ENCODE results near the gene ADCY3.
"Not testable (repeated sequence)": the region's sequence is repeated elsewhere in the genome, so short reads cannot be mapped to it uniquely, and the experiment has no call there.

ADCY3 gene

GRCh38 chr2:24816404-24816803 is 103.6 kb downstream of the ADCY3 start:
- Histone ChIP-seq H3K4me1 (ENCODE audit: insufficient read depth, low read length) (peaks cover 7% of the 10 kb centered on the region; the same call in 1 of the 2 replicates), H3K9ac (ENCODE audit: low read depth, low read length) (no peak overlapping the region), H3K36me3 (ENCODE audit: insufficient read depth, low read length) (peaks cover 44% of the 10 kb centered on the region), H3K9me3 (ENCODE audit: control insufficient read depth, insufficient read depth, low read length) (no peaks in the 10 kb centered on the region)

- H3K9ac ChIP-seq (ENCODE audit: low read depth, low read length) = no peak overlapping the region
- peaks cover 33% of the 10 kb centered on the region for H3K36me3 ChIP-seq (ENCODE audit: insufficient read depth, low read length)
- H3K9me3 ChIP-seq (ENCODE audit: control insufficient read depth, insufficient read depth, low read length) = no peaks in the 10 kb centered on the region
- no peaks in the 10 kb centered on the region; the same call in 1 of the 2 replicates for H3K4me1 ChIP-seq (ENCODE audit: insufficient read depth, low read length)
Observed at GRCh38 chr2:24815171-24815570, 104.9 kb downstream of the ADCY3 start.

DNA sequence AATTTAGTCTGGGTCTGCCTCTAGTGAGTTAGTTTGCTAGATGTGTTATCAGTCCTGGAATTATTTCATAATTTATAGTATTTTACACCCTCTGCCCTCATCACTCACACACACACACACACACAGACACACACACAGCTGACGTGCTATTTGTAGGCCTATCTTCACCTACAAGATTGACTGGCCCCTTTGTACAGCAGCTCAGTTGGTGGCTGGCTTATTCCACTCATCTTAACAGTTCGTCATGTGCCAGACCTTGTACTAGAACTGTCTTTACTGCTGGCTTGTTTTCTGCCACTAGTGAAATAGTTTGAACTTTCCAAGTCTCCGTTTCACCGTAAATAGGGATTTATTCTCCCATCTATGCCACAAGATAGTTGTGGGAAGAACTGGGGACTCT is 105.5 kb downstream of the ADCY3 start:
- peaks cover 29% of the 10 kb centered on the region for H3K36me3 ChIP-seq (ENCODE audit: insufficient read depth, low read length)
- no peaks in the 10 kb centered on the region for H3K9me3 ChIP-seq (ENCODE audit: control insufficient read depth, insufficient read depth, low read length)
- no peak overlapping the region for H3K9ac ChIP-seq (ENCODE audit: low read depth, low read length)
- no peaks in the 10 kb centered on the region; the same call in 1 of the 2 replicates for H3K4me1 ChIP-seq (ENCODE audit: insufficient read depth, low read length)

GRCh38 chr2:24813691-24814137 is 106.3 kb downstream of the ADCY3 start:
- Histone ChIP-seq H3K9me3 (ENCODE audit: control insufficient read depth, insufficient read depth, low read length) (no peaks in the 10 kb centered on the region), H3K4me1 (ENCODE audit: insufficient read depth, low read length) (no peaks in the 10 kb centered on the region; the same call in 1 of the 2 replicates), H3K36me3 (ENCODE audit: insufficient read depth, low read length) (peaks cover 24% of the 10 kb centered on the region), H3K9ac (ENCODE audit: low read depth, low read length) (no peak overlapping the region)

GRCh38 chr2:24809316-24810007 is 110.6 kb downstream of the ADCY3 start:
- H3K9ac ChIP-seq (ENCODE audit: low read depth, low read length) = no peak overlapping the region
- H3K4me1 ChIP-seq (ENCODE audit: insufficient read depth, low read length) = no peaks in the 10 kb centered on the region
- peaks cover 10% of the 10 kb centered on the region for H3K36me3 ChIP-seq (ENCODE audit: insufficient read depth, low read length)
- peaks cover 7% of the 10 kb centered on the region for H3K9me3 ChIP-seq (ENCODE audit: control insufficient read depth, insufficient read depth, low read length)

DNA sequence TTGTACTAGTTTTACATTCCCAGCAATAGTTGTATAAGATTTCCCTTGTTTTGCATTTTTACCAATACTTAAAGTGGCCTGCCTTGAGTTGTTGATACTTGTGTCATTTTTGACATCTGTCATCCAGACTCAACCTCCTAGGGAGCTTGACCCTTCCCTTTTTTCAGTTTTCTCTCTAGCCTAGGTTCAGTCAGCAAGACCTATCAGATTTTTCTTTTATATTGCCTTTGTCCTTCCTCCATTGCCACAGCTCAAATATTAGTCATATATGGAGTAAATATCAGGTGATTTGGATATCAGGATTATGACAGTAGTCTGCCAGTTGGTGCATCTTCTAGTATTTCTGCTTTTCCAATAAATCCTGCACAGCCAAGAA is 113.4 kb downstream of the ADCY3 start:
- Histone ChIP-seq H3K9me3 (ENCODE audit: control insufficient read depth, insufficient read depth, low read length) (peaks cover 7% of the 10 kb centered on the region), H3K36me3 (ENCODE audit: insufficient read depth, low read length) (peaks cover 10% of the 10 kb centered on the region), H3K9ac (ENCODE audit: low read depth, low read length) (no peak overlapping the region), H3K4me1 (ENCODE audit: insufficient read depth, low read length) (no peaks in the 10 kb centered on the region)

DNA sequence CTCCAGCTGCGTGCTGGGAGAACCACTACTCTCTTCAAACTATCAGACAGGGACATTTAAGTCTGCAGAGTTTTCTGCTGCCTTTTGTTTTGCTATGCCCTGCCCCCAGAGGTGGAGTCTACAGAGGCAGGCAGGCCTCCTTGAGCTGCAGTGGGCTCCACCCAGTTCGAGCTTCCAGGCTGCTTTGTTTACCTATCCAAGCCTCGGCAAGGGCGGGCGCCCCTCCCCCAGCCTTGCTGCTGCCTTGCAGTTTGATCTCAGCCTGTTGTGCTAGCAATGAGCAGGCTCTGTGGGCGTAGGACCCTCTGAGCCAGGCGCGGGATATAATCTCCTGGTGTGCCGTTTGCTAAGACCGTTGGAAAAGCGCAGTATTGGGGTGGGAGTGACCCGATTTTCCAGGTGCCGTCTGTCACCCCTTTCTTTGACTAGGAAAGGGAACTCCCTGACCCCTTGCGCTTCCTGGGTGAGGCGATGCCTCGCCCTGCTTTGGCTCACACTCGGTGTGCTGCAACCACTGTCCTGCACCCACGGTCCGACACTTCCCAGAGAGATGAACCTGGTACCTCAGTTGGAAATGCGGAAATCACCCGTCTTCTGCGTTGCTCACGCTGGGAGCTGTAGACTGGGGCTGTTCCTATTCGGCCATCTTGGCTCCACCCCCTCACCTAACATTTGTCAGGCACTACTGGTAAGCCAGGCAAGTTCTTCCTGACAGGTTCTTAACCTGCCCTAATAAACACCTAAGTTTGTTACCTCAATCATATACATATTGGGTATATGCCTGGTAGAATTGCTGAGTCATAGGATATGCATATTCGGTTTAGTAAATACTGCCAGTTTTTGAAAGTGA is 114.0 kb downstream of the ADCY3 start:
- not testable (repeated sequence) for H3K9me3 ChIP-seq (ENCODE audit: control insufficient read depth, insufficient read depth, low read length); H3K9ac ChIP-seq (ENCODE audit: low read depth, low read length); H3K4me1 ChIP-seq (ENCODE audit: insufficient read depth, low read length)
- peaks cover 10% of the 10 kb centered on the region for H3K36me3 ChIP-seq (ENCODE audit: insufficient read depth, low read length)

DNA sequence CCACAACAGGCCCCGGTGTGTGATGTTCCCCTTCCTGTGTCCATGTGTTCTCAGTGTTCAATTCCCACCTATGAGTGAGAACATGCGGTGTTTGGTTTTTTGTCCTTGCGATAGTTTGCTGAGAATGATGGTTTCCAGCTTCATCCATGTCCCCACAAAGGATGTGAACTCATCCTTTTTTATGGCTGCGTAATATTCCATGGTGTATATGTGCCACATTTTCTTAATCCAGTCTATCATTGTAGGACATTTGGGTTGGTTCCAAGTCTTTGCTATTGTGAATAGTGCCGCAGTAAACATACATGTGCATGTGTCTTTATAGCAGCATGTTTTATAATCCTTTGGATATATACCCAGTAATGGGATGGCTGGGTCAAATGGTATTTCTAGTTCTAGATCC is 119.5 kb downstream of the ADCY3 start:
- peaks cover 26% of the 10 kb centered on the region for H3K36me3 ChIP-seq (ENCODE audit: insufficient read depth, low read length)
- not testable (repeated sequence) for H3K9ac ChIP-seq (ENCODE audit: low read depth, low read length); H3K4me1 ChIP-seq (ENCODE audit: insufficient read depth, low read length); H3K9me3 ChIP-seq (ENCODE audit: control insufficient read depth, insufficient read depth, low read length)

DNA sequence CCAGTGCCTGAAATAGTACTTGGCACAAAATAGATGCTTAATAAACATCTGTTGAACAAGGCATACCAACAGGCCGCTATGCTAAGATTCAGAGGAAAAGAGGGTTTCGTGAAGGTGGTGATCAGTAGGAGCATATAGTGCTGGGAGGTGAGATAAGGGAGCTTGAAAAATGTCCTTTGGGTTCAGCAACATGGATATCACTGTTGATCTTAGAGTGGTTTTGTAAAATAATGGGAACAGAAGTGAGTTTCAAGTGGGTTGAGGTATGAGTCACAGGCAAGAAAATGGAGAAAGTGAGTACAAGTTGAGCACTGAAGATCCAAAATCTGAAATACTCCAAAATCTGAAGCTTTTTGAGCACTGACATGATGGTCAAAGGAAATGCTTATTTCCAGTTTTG is 122.4 kb downstream of the ADCY3 start:
- no peaks in the 10 kb centered on the region; the same call in 1 of the 2 replicates for H3K9me3 ChIP-seq (ENCODE audit: control insufficient read depth, insufficient read depth, low read length)
- no peak overlapping the region for H3K9ac ChIP-seq (ENCODE audit: low read depth, low read length)
- H3K36me3 ChIP-seq (ENCODE audit: insufficient read depth, low read length) = peaks cover 25% of the 10 kb centered on the region
- H3K4me1 ChIP-seq (ENCODE audit: insufficient read depth, low read length) = no peaks in the 10 kb centered on the region; the same call in 1 of the 2 replicates

DNA sequence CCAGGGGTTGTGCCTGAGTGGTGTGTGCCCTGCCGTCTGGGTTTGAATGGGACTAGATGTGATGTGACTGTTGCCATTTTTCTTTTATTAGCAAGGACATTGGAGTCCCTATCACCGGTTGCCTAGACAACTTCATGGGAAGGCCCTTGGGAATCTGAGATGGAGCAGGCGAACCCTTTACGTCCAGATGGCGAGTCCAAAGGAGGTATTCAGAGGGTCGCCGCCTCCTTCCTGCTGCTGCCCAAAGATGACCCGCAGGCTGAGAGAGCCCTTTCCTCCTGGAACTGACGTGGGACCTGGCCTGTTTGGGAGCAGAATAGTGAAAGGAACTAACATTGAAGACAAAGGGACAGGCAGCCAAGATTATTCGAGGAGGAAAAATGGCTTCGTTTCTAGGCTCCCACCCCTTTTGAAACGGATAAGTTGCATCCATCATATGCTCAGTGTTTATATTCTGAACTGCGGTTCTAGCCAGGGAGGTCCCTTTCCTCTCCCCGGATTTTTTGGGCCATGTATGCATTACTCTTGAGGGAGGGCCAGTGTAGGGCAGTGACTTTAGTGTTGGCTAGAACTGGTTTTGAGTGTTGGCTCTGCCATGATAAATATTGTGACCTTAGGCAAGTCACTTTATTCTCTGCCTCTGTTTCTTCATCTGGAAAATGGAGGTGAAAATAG is 126.1 kb downstream of the ADCY3 start:
- H3K9me3 ChIP-seq (ENCODE audit: control insufficient read depth, insufficient read depth, low read length) = no peaks in the 10 kb centered on the region
- H3K4me1 ChIP-seq (ENCODE audit: insufficient read depth, low read length) = peaks cover 17% of the 10 kb centered on the region
- H3K9ac ChIP-seq (ENCODE audit: low read depth, low read length) = peak overlapping the region; percentile 82
- peaks cover 17% of the 10 kb centered on the region for H3K36me3 ChIP-seq (ENCODE audit: insufficient read depth, low read length)

- no peaks in the 10 kb centered on the region for H3K9me3 ChIP-seq (ENCODE audit: control insufficient read depth, insufficient read depth, low read length)
- H3K4me1 ChIP-seq (ENCODE audit: insufficient read depth, low read length) = peaks cover 17% of the 10 kb centered on the region
- H3K9ac ChIP-seq (ENCODE audit: low read depth, low read length) = peak within 1 kb of the TSS; percentile 82
- peaks cover 17% of the 10 kb centered on the region for H3K36me3 ChIP-seq (ENCODE audit: insufficient read depth, low read length)
Observed at GRCh38 chr2:24792874-24793760, 126.9 kb downstream of the ADCY3 start, which contains the start of the genes CENPO and PTRHD1. TSS of gene CENPO (plus strand) at chr2:24793425. CDS start at chr2:24793920, 495 bp downstream. TSS of gene PTRHD1 (minus strand) at chr2:24793391. CDS start at chr2:24793377, 14 bp downstream.

DNA sequence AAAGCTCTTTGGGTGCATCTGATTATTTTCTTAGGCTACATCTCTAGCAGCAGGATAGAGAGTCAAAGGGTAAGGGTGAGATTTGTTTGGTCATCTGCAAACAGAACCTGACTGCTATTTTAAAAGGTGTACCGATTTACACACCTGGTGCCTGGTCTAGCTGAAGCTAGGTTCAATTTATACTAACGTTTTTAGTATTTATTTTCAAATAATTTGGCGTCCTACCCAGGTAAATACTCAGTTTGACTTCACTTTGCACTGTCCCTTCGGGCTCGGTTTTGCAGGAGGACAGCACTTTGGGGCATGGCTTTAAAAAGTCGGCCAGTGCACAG is 127.5 kb downstream of the ADCY3 start:
- Histone ChIP-seq H3K4me1 (ENCODE audit: insufficient read depth, low read length) (peaks cover 17% of the 10 kb centered on the region), H3K9me3 (ENCODE audit: control insufficient read depth, insufficient read depth, low read length) (no peaks in the 10 kb centered on the region), H3K36me3 (ENCODE audit: insufficient read depth, low read length) (peaks cover 12% of the 10 kb centered on the region), H3K9ac (ENCODE audit: low read depth, low read length) (peak overlapping the region; percentile 82)

- Histone ChIP-seq H3K9ac (ENCODE audit: low read depth, low read length) (0 out of 2 replicates have a peak overlapping the region, but pooled peaks have one; percentile 82), H3K36me3 (ENCODE audit: insufficient read depth, low read length) (peaks cover 3% of the 10 kb centered on the region; the same call in 1 of the 2 replicates), H3K9me3 (ENCODE audit: control insufficient read depth, insufficient read depth, low read length) (no peaks in the 10 kb centered on the region), H3K4me1 (ENCODE audit: insufficient read depth, low read length) (peaks cover 17% of the 10 kb centered on the region)
Observed at GRCh38 chr2:24791452-24791851, 128.6 kb downstream of the ADCY3 start.

Measured in ES-I3 (cell line).